Mucosa of rectum (tissue), 2 donors: ENCODE results near the gene GPRASP2.
"Not testable (repeated sequence)": the region's sequence is repeated elsewhere in the genome, so short reads cannot be mapped to it uniquely, and the experiment has no call there.

Experiments
- H3K27ac ChIP-seq, 2 donors: one replicate each; pipeline ENCODE4 v1.7.0; 2013; ENCODE audit warnings: inconsistent platforms in 2 of 2, low read depth in 2 of 2, low read length in 2 of 2
- H3K27me3 ChIP-seq, 2 donors: one replicate each; pipeline ENCODE4 v1.7.0; 2013; ENCODE audit warnings: low read length in 2 of 2; ENCODE audit not compliant: control insufficient read depth in 2 of 2, insufficient read depth in 2 of 2
- H3K36me3 ChIP-seq, 2 donors: one replicate each; pipeline ENCODE4 v1.7.0; 2013; ENCODE audit warnings: low read length in 2 of 2; ENCODE audit not compliant: control insufficient read depth in 2 of 2, insufficient read depth in 2 of 2
- H3K4me1 ChIP-seq, 2 donors: one replicate each; pipeline ENCODE4 v1.7.0; 2013; ENCODE audit warnings: low read length in 2 of 2, mild to moderate bottlenecking in 1 of 2; ENCODE audit not compliant: control insufficient read depth in 2 of 2, insufficient read depth in 2 of 2
- H3K4me3 ChIP-seq, 2 donors: one replicate each; pipeline ENCODE4 v1.7.0; 2013; ENCODE audit warnings: low read length in 2 of 2
- H3K9ac ChIP-seq, 2 donors: one replicate each; pipeline ENCODE4 v1.7.0; 2013; ENCODE audit warnings: low read length in 2 of 2, low read depth in 1 of 2, mild to moderate bottlenecking in 1 of 2
- H3K9me3 ChIP-seq, 2 donors: one replicate each; pipeline ENCODE4 v1.7.0; 2013; ENCODE audit warnings: low read length in 2 of 2; ENCODE audit not compliant: control insufficient read depth in 2 of 2
- donor health status: healthy.
- donor health status: Normal muscosa, but diverticular disease.

The GPRASP2 gene

DNA sequence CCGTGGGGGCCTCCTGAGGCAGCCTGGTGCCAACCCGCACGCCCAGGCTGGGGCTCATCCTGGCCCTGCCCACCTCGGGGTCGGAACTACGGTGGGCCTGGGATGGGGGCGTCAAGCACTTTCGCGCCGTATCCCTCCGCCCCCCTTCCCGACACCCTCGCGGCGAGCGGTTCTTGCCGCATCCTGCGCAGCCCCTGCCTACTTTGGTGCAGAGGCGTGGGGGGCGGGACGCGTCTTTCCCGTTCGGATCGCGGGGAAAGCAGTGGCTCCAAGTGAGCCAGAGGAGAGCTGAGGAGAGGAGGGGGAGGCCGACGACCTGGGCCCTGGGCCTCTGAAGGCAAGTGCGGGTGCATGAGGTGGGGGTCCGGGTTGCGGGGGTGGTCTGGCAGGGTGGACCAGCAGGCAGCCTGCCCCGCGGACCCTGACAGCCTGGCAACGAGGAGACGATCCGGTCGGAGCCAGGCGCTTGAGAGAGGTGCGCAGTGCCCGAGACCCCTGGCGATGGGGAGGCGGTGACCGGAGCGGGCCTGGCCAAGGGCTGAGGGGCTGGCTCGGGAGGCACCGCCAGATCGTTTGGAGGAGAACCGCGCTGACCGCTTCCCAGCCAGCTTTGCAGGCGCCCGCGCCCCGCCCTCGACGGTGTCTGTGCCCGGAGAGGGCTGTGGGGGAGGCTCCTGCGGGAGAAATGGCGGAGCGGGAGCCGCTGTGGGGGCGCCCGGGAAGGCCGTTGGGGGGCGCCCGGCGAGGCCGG is at the start of gene GPRASP2:
TSS of gene GPRASP2 (plus strand) at position 233 of the 751 bp plus-strand sequence. CDS start 2,422 bp downstream, outside the sequence.
- H3K9ac ChIP-seq, result peak within 1 kb of the TSS; percentile 68 to 69
- H3K36me3 ChIP-seq, result no peaks in the 10 kb centered on the region
- H3K4me1 ChIP-seq, result no peaks in the 10 kb centered on the region
- H3K4me3 ChIP-seq, result peak within 1 kb of the TSS; percentile 67 to 77
- H3K27me3 ChIP-seq, result no peaks in the 10 kb centered on the region
- no peaks in the 10 kb centered on the region for H3K9me3 ChIP-seq
- peak within 1 kb of the TSS; percentile 47 to 56 for H3K27ac ChIP-seq

DNA sequence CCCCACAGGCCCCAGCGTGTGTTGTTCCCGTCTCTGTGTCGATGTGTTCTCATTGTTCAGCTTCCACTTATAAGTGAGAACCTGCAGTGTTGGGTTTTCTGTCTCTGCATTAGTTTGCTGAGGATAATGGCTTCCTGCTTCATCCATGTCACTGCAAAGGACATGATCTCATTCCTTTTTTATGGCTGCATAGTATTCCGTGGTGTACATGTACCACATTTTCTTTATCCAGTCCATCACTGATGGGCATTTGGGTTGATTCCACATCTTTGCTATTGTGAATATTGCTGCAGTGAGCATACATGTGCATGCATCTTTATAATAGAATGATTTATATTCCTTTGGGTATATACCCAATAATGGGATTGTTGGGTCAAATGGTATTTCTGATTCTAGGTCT is 48.4 kb upstream of the GPRASP2 start:
- H3K27me3 ChIP-seq, H3K9me3 ChIP-seq, H3K36me3 ChIP-seq, H3K4me1 ChIP-seq, H3K27ac ChIP-seq, H3K4me3 ChIP-seq, H3K9ac ChIP-seq: not testable (repeated sequence)

DNA sequence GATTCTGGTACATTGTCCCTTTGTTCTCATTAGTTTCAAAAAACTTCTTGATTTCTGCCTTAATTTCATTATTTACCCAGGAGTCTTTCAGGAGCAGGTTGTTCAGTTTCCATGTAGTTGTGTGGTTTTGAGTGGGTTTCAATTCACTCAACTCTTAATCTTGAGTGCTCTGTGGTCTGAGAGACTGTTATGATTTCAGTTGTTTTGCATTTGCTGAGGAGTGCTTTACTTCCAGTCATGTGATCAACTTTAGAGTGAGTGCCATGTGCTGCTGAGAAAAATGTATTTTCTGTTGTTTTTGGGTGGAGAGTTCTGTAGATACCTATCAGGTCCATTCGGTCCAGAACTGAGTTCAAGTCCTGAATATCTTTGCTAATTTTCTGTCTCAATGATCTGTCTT is 45.2 kb upstream of the GPRASP2 start:
- not testable (repeated sequence) for H3K9ac ChIP-seq, H3K27ac ChIP-seq, H3K27me3 ChIP-seq

DNA sequence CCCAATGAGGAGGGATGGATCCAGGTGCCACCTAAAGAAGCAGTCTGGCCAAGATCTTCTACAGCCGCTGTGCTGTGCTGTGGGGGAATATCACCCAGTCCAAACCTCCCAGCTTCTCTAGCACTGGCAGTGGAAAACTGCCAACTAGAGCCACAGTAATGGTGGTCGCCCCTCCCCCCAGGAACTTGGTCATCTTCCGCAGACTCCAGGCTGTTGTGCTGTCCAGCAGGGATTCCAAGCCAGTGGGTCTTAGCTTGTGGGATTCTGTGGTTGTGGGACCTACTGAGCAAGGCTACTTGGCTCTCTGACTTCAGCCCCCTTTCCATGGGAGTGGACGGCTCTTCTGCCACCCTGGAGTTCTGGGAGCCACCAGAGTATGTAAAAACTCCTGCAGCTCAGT is 42.7 kb upstream of the GPRASP2 start:
- Histone ChIP-seq H3K9ac (no peak overlapping the region), H3K27me3 (no peaks in the 10 kb centered on the region), H3K27ac (no peak overlapping the region), H3K36me3 (no peaks in the 10 kb centered on the region), H3K4me1 (no peaks in the 10 kb centered on the region), H3K9me3 (no peaks in the 10 kb centered on the region), H3K4me3 (no peak overlapping the region)

More for the DNA sequence above, 45.2 kb upstream of the GPRASP2 start:
- H3K4me1 ChIP-seq, H3K9me3 ChIP-seq, H3K36me3 ChIP-seq, H3K4me3 ChIP-seq: not testable (repeated sequence)

DNA sequence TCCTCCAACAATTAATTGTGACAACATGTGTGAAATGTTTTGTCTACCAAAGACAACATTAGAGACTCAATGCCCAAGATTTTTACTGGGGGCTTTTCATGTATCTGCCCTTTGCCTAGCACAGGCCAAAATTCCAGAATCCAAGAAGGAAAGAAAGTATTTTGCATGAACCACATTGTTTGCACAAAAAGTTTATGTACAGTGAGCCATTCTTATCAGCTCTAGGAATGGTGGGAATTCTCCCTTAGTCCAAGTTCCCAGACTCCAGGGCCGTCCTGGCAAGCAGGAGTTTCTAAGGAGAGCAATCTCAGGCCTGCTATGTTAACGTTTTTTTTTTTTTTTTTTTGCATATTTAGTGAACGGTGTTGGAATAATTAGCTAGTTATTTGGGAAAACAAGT is 39.4 kb upstream of the GPRASP2 start:
- Histone ChIP-seq H3K27me3 (no peaks in the 10 kb centered on the region), H3K4me3 (no peak overlapping the region), H3K4me1 (no peaks in the 10 kb centered on the region), H3K9me3 (no peaks in the 10 kb centered on the region), H3K9ac (no peak overlapping the region), H3K36me3 (no peaks in the 10 kb centered on the region), H3K27ac (no peak overlapping the region)

DNA sequence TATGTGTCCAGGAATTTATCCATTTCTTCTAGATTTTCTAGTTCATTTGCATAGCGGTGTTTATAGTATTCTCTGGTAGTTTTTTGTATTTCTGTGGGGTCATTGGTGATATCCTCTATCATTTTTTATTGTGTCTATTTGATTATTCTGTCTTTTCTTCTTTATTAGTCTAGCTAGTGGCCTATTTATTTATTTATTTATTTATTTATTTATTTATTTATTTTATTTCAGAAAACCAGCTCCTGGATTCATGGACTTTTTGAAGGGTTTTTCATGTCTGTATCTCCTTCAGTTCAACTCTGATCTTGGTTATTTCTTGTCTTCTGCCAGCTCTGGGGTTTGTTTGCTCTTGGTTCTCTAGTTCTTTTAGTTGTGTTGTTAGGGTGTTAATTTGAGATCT is 34.8 kb upstream of the GPRASP2 start:
- not testable (repeated sequence) for H3K9ac ChIP-seq, H3K27ac ChIP-seq, H3K4me3 ChIP-seq, H3K4me1 ChIP-seq, H3K36me3 ChIP-seq, H3K9me3 ChIP-seq, H3K27me3 ChIP-seq

DNA sequence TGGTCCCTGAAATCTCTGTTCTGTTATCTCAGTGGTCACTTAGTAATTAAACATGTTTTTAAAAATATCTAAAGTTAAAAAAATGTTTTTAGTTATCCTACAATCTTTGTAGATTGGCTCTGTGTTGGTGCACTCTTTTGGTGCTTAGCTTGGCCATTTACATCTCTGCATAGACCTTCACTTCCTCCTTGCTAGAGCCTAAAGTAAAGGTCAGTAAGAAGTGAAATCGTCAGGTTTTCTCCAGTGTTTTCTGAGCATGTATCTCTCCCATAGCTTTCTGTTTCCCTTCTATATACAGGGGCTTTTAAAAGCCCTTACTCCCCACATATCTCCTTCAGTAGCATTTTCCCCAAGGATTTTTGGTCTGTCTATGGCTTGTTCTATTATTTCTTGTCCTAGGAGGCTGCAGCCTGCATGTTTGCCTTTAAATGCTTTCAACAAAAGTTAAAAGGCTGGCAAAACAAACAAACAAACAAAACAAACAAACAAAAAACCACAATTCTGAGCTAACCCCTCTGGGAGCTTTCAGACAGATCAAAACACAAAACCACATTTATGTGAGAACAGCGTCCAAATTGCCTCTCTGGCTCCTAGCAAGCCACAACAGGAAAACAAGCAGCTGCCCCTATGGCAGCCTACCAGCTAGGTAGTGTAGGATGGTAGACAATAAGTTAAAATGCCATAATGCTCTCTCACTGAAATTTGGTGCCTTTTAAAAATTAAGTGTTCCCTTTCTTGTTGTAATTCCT is 27.3 kb upstream of the GPRASP2 start:
- H3K4me3 ChIP-seq, result no peak overlapping the region
- H3K4me1 ChIP-seq, result no peaks in the 10 kb centered on the region
- H3K9me3 ChIP-seq, result peaks cover 0 to 2% of the 10 kb centered on the region in 2 donors
- H3K36me3 ChIP-seq, result no peaks in the 10 kb centered on the region
- H3K27me3 ChIP-seq, result no peaks in the 10 kb centered on the region
- H3K27ac ChIP-seq, result no peak overlapping the region
- H3K9ac ChIP-seq, result no peak overlapping the region

DNA sequence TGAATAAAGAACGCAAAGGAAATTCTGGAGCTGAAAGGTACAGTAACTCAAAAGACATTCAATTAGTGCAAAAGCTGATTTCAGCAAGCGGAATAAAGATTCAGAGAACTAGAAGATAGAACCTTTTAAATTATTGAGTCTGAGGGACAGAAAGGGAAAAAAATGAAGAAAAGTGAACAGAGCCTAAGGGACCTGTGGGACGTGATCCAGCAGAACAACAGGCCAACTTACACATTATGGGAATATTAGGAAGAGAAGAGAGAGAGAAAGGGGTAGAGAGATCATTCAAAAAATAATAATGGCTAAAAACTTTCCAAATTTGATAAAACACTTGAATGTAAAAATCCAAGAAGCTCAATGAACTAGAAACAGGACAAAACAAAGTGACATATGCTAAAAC is 17.5 kb upstream of the GPRASP2 start:
- H3K27me3 ChIP-seq, result no peaks in the 10 kb centered on the region
- H3K9me3 ChIP-seq, result no peaks in the 10 kb centered on the region
- H3K9ac ChIP-seq, result no peak overlapping the region
- H3K4me3 ChIP-seq, result no peak overlapping the region
- no peaks in the 10 kb centered on the region for H3K36me3 ChIP-seq
- H3K4me1 ChIP-seq, result no peaks in the 10 kb centered on the region
- H3K27ac ChIP-seq, result no peak overlapping the region

DNA sequence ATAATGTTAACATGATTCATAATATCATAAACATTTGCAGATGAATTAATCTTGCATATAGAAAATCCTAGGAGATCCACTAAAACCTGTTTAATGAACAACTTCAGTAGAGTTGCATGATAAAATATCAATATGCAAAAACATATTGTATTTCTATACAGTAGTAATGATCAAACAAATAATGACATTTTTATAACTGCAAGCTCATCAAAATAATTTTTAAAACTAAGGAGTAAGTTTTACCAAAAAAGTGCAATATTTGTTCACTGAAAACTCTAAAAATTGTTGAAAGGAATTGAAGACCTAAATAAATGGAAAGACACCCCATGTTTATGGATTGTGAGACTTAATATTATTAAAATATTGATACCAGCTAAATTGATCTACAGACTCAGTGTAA is 15.9 kb upstream of the GPRASP2 start:
- Histone ChIP-seq H3K27me3 (no peaks in the 10 kb centered on the region), H3K36me3 (no peaks in the 10 kb centered on the region), H3K9ac (no peak overlapping the region)

DNA sequence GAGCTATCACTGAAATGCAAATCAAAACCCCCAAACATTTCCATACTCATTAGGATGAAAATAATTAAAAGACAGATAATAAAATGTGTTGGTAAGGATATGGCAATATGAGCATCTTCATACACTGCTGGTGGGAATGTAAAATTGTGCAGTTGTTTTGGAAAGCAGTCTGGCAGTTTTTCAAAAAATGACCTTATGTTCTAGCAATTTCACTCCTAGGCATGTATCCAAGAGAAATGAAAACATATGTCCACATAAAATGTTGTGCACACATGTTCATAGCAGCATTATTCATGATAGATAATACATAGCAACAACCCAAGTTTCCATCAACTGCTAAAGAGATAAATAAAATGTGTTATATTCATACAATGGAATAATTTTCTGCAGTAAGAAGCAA is 14.8 kb upstream of the GPRASP2 start:
- Histone ChIP-seq H3K27ac (no peak overlapping the region), H3K36me3 (no peaks in the 10 kb centered on the region), H3K27me3 (no peaks in the 10 kb centered on the region), H3K4me3 (no peak overlapping the region), H3K9ac (no peak overlapping the region), H3K4me1 (no peaks in the 10 kb centered on the region), H3K9me3 (no peaks in the 10 kb centered on the region)

More for the DNA sequence above, 15.9 kb upstream of the GPRASP2 start:
- H3K27ac ChIP-seq, result no peak overlapping the region
- H3K4me1 ChIP-seq, result no peaks in the 10 kb centered on the region
- no peak overlapping the region for H3K4me3 ChIP-seq
- H3K9me3 ChIP-seq, result no peaks in the 10 kb centered on the region
